ENCODE data around the gene PHACTR2.
"Not testable (repeated sequence)": the region's sequence is repeated elsewhere in the genome, so short reads cannot be mapped to it uniquely, and the experiment has no call there.

Gene PHACTR2

DNA sequence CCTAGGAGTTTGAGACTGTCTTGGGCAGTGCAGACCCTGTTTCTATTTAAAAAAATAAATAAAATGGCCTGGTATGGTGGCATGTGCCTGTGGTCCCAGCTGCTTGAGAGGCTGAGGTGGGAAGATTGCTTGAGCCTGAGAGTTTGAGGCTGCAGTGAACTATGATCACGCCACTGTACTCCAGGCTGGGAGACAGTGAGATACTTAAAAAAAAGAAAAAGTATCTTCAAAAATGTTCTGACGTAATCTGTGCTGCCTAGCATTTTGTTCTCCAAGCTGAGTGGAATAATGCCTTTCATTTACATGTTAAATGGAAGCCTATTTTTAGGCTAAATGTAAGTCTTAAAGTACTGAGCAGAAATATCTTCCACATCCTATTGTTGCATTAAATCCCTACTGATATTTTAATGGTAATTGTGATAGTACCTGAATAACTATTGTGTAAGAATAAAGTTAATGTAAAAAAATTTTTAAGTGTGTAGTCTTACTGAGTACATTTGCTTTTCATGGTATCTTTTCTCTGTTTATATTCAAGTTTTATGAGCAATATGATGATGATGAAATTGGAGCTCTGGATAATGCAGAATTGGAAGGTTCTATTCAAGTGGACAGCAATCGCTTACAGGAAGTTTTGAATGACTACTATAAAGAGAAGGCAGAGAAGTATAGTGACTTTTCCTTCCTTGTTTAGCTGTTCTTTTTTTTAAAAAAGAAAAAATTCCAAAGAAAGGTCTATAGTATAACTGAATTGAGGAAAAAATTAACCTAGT is 182.3 kb downstream of the PHACTR2 start:
- DNase-seq (ENCODE audit: low read depth in 3 of 3): no peak

- no peak for DNase-seq (ENCODE audit: low read depth in 3 of 3)
Measured at GRCh38 chr6:143863771-143864170, 186.0 kb downstream of the PHACTR2 start.

- DNase-seq (ENCODE audit: low read depth in 3 of 3): no peak
Measured at GRCh38 chr6:143864234-143864633, 186.5 kb downstream of the PHACTR2 start, which contains the start of gene ZC2HC1B. TSS of gene ZC2HC1B (plus strand) at chr6:143864474. CDS start at chr6:143864540, 66 bp downstream.

DNA sequence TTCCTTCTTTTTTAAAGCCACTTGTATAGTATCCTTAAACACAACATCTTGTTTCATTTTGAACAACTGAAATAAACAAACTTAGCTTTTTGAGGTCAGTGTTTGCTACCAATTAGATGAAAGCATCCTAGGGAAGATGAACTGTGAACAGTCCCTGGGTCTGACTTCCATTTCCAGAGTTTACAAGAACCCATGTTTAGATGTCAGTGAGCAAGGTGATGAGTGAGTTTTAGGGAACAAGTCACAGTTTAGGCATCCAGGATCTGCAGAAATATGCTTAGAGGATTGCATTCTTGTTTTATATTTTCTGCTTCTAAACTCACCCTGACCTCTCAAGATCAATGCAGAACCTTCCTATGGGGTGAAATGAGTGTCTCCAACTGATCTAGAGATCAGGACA is 189.5 kb downstream of the PHACTR2 start:
- no peak for DNase-seq (ENCODE audit: low read depth in 3 of 3)

DNA sequence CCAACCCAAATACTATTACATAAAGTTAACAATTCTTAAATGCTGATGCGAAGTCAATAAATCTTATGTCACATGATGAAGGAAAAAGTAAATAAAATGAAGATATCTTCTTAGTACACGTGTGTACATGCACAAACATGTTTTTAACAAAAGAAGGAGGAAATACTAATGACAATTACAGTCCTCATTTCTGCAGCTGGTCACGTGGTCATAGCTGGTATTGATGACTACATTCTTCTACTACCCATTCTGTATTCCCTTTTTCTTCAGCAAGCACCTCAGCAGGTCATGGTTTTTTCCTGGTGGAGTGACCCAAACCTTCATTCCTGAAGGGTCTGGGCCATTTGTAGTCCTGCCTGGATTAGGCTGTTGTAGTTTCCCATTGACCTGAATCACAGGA is 191.0 kb downstream of the PHACTR2 start:
- not testable (repeated sequence) for DNase-seq (ENCODE audit: low read depth in 3 of 3)

GRCh38 chr6:143871202-143871730 is 193.5 kb downstream of the PHACTR2 start:
- DNase-seq (ENCODE audit: low read depth in 3 of 3): not testable (repeated sequence)

DNA sequence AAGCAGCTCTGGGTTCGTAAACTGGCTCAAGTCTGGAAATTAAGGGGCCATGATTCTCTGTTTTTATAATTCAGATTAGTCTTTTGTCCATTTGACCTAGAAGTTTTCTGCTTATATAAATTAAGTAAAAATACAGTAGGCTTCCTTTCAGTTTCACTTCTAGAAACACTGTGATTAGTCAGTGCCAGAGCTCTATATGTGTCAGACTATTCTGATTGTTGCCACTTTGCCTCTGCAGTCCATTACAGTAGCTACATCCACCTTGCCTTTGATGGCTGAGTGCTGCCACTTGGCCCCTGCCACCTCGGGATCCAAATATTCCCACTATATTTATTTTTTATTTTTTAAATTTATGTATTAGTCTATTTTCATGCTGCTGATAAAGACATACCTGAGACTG is 194.4 kb downstream of the PHACTR2 start:
- no peak for DNase-seq (ENCODE audit: low read depth in 3 of 3)

DNA sequence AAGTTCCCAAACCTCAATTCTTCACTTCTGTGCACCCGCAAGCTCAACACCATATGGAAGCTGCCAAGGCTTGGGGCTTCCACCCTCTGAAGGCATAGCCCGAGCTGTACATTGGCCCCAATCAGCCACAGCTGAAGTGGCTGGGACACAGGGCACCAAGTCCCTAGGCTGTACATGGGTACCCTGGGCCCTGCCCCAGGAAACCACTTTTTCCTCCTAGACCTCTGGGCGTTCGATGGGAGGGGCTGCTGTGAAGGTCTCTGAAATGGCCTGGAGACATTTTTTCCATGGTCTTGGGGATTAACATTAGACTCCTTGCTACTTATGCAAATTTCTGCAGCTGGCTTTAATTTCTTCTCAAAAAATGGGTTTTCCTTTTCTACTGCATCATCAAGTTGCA is 195.8 kb downstream of the PHACTR2 start:
- not testable (repeated sequence) for DNase-seq (ENCODE audit: low read depth in 3 of 3)

GRCh38 chr6:143874503-143874902 is 196.7 kb downstream of the PHACTR2 start:
- DNase-seq (ENCODE audit: low read depth in 3 of 3): not testable (repeated sequence)

DNA sequence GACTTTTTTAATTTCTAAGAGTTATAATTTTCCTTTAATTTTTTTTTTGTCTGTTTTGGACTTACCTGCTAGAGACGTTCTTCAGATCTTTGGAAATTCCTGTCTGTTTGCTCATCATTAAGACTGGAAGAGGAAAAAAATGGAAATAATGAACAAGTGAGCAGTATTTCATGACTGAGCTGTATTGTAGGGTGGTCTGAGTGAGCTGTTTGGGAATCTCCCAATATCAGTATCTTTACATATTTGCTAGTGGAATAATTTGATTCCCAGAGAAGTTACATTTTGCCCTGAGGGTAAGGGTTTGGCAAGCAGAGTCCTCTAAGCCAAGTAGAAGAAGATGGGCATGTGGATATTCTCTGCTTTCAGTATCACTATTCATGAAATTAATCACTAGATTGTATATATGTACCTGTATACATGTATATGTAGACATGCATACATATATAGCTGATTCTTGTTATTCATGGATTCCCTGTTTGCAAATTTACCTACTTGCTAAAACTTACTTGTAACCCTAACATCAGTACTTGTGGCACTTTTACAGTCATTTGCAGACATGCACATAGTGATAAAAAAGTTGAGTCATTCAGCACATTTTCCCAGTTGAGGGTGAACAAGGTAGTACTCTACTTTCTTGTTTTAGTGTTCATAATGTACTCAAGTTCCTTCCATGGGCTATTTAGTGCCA is 200.0 kb downstream of the PHACTR2 start:
- DNase-seq (ENCODE audit: low read depth in 3 of 3): no peak

DNA sequence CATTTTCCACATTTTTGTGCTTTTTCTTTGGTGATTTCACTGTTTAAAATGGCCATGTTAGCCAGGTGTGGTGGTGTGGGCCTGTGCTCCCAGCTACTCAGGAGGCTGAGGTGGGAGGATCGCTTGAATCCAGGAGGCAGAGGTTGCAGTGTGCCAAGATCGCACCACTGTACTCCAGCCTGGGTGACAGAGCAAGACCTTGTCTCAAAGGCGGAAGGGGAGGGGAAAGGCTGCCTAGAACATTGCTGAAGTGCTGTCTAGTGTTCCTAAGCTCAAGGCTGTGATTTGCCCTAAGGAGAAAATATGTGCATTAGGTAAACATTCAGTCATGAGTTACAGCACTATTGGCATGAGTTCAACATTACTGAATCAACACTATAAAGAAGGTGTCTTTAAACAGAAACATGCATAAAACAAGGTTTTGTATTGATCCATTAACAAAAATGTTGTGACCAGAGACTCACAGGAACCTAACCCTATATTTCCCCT is 200.6 kb downstream of the PHACTR2 start:
- DNase-seq (ENCODE audit: low read depth in 3 of 3): no peak

DNA sequence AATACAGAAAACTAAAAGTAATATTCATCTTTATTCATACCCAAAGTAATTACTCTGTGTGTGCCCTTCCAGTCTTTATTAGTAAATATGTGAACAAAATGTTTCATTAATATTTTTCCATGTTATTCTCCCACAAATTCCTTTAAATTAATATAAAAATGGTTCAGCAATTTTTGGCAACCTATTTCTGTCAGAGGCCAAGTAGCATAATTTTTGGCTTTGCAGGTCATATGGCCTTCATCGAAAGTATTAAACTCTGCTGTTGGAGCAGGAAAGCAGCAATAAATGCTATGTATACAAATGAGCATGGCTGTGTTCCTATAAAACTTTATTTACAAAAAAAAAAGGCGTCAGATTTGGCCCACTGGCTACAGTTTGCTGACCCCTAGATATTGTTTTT is 202.6 kb downstream of the PHACTR2 start:
- no peak for DNase-seq (ENCODE audit: low read depth in 3 of 3)

Measured in stimulated activated CD4-positive, alpha-beta T cell treated with anti-CD3 and anti-CD28 coated beads, TNF-alpha, amount 100 ng/mL, for 24 hours (primary cell).